CD14-positive monocyte (primary cell): ENCODE data around the gene MPV17L2. TPM values are rescaled to one million over a fixed set of nuclear protein-coding genes. Genes with fewer than 3 reads are reported as not detected.

ENCODE experiments used
- DNase-seq, 3 donors: peaks; one replicate each; pipeline ENCODE4 v3.0.0-alpha.2; 2011 to 2022
- H2AFZ ChIP-seq: 2 replicates; pipeline ENCODE4 v1.6.0; 2012; ENCODE audit warnings: mild to moderate bottlenecking, low read depth, low read length, inconsistent platforms; ENCODE audit not compliant: insufficient read depth, poor library complexity, severe bottlenecking
- H3K27ac ChIP-seq, 2 donors: 1 replicate in 1 of 2; 2 replicates in 1 of 2; pipeline ENCODE4 v1.5.1; 2012 to 2013; ENCODE audit warnings: low read length in 2 of 2, control low read depth in 1 of 2, inconsistent platforms in 1 of 2, low read depth in 1 of 2, mild to moderate bottlenecking in 1 of 2
- H3K27me3 ChIP-seq, 2 donors: one replicate each; pipeline versions ENCODE4 v1.6.0 to v1.6.1; 2011 to 2013; ENCODE audit warnings: low read length in 2 of 2; ENCODE audit not compliant: control insufficient read depth in 2 of 2, insufficient read depth in 2 of 2
- H3K36me3 ChIP-seq, 2 donors: replicated peaks in 1 of 2; 1 replicate in 1 of 2; 2 replicates in 1 of 2; pipeline versions ENCODE4 v1.5.1 to v1.6.1; 2012 to 2013; ENCODE audit warnings: low read length in 2 of 2, control low read depth in 1 of 2, inconsistent platforms in 1 of 2, mild to moderate bottlenecking in 1 of 2; ENCODE audit not compliant: insufficient read depth in 2 of 2, control insufficient read depth in 1 of 2
- H3K4me1 ChIP-seq, 2 donors: 1 replicate in 1 of 2; 2 replicates in 1 of 2; pipeline versions ENCODE4 v1.5.1 to v1.6.1; 2012 to 2013; ENCODE audit warnings: low read length in 2 of 2, control low read depth in 1 of 2, inconsistent platforms in 1 of 2, mild to moderate bottlenecking in 1 of 2, moderate library complexity in 1 of 2; ENCODE audit not compliant: insufficient read depth in 2 of 2, control insufficient read depth in 1 of 2
- H3K4me2 ChIP-seq: replicated peaks from 2 replicates; pipeline ENCODE3; 2012; ENCODE audit warnings: low read length, moderate library complexity, mild to moderate bottlenecking; ENCODE audit not compliant: poor library complexity, severe bottlenecking; ENCODE audit errors: extremely low read depth
- H3K4me3 ChIP-seq, 3 experiments: fragments of 200-600 bp in 1 of 3; sonication (generic) in 1 of 3; replicated peaks in 1 of 3; 1 replicate in 2 of 3; 2 replicates in 1 of 3; pipeline ENCODE4 v1.5.1; 2011 to 2013; ENCODE audit warnings: low read length in 3 of 3, mild to moderate bottlenecking in 3 of 3, control low read depth in 2 of 3, low read depth in 2 of 3, inconsistent platforms in 1 of 3, moderate library complexity in 1 of 3
- H3K79me2 ChIP-seq: 2 replicates; pipeline ENCODE4 v1.6.0; 2012; ENCODE audit warnings: mild to moderate bottlenecking, control low read depth, inconsistent platforms, low read length, moderate library complexity; ENCODE audit not compliant: insufficient read depth
- H3K9ac ChIP-seq: 2 replicates; pipeline ENCODE4 v1.6.0; 2017; ENCODE audit warnings: low read length, mild to moderate bottlenecking; ENCODE audit not compliant: insufficient read depth, poor library complexity, severe bottlenecking
- H3K9me3 ChIP-seq, 2 donors: replicated peaks in 1 of 2; 1 replicate in 1 of 2; 2 replicates in 1 of 2; pipeline versions ENCODE4 v1.5.1 to v1.6.1; 2012 to 2013; ENCODE audit warnings: low read length in 2 of 2, control low read depth in 1 of 2; ENCODE audit not compliant: control insufficient read depth in 1 of 2, insufficient read depth in 1 of 2
- H4K20me1 ChIP-seq: 2 replicates; pipeline ENCODE4 v1.6.0; 2012; ENCODE audit warnings: mild to moderate bottlenecking, low read length, control low read depth, moderate library complexity; ENCODE audit not compliant: insufficient read depth
- H3K27ac Mint-ChIP-seq, 7 donors: one replicate each; pipeline ENCODE4 v1.8.0; 2020; ENCODE audit warnings: mild to moderate bottlenecking in 7 of 7, mixed read lengths in 7 of 7, moderate library complexity in 6 of 7, inconsistent platforms in 2 of 7
- H3K27me3 Mint-ChIP-seq, 3 donors: one replicate each; pipeline ENCODE4 v1.8.0; 2021 to 2022; ENCODE audit warnings: low read depth in 3 of 3, mild to moderate bottlenecking in 3 of 3, mixed read lengths in 3 of 3, moderate library complexity in 3 of 3, inconsistent platforms in 1 of 3
- H3K36me3 Mint-ChIP-seq, 2 donors: one replicate each; pipeline ENCODE4 v1.8.0; 2020; ENCODE audit warnings: mixed read lengths in 2 of 2, inconsistent platforms in 1 of 2, mild to moderate bottlenecking in 1 of 2
- H3K4me1 Mint-ChIP-seq: one replicate; pipeline ENCODE4 v1.8.0; 2020; ENCODE audit warnings: mild to moderate bottlenecking, mixed read lengths
- H3K4me3 Mint-ChIP-seq, 2 donors: one replicate each; pipeline ENCODE4 v1.8.0; 2020; ENCODE audit warnings: mild to moderate bottlenecking in 2 of 2, mixed read lengths in 2 of 2, moderate library complexity in 1 of 2
- H3K9me3 Mint-ChIP-seq, 7 donors: one replicate each; pipeline ENCODE4 v1.8.0; 2020 to 2022; ENCODE audit warnings: mixed read lengths in 7 of 7, mild to moderate bottlenecking in 6 of 7, moderate library complexity in 6 of 7, inconsistent platforms in 2 of 7
- WGBS: methylation state at CpG from one replicate; pipeline ENCODE4 v1.1.5; 2013; ENCODE audit warnings: missing lambda C conversion rate; ENCODE audit not compliant: insufficient coverage; 5-methylcytosine and 5-hydroxymethylcytosine counted together
- intact Hi-C, 2 donors: fragments of 100-400 bp; cut with micrococcal nuclease; formaldehyde crosslinking; loops; one replicate each; pipeline versions ENCODE4 v1.15.0 to v1.15.1; 2023
- polyA plus RNA-seq, 3 donors: library from polyadenylated mRNA; depleted of rRNA in 1 of 3; unstranded in 2 of 3; stranded (reverse) in 1 of 3; fragments of 300-500 nt in 2 of 3; fragments of >200 nt in 1 of 3; fragmentation: Illumina TruSeq in 2 of 3; gene quantifications; 1 replicate in 2 of 3; 2 replicates in 1 of 3; pipeline ENCODE4 v1.2.3, GENCODE V29; 2012 to 2021
- TF ChIP-seq, protein P1 (sequence below): fragments of 200-600 bp; IDR thresholded peaks from one replicate; pipeline ENCODE4 v1.8.0; 2022; ENCODE audit warnings: antibody characterized with exemption, mild to moderate bottlenecking

The MPV17L2 gene
- polyA plus RNA-seq, 3 donors = 14.3 to 20.2 (median 15.0) TPM

DNA sequence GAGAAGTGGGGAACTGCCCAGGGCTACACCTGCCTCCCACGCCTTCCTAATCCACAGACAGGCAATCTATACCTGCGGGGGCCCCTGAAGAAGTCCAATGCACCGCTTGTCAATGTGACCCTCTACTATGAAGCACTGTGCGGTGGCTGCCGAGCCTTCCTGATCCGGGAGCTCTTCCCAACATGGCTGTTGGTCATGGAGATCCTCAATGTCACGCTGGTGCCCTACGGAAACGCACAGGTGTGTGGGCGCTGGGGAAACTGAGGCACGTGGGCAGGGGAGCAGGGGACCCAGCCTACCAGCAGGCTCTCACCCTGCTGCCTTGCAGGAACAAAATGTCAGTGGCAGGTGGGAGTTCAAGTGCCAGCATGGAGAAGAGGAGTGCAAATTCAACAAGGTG lies 18.0 kb upstream of the MPV17L2 start:
- intact Hi-C loops = loop anchor here in 1 of 2 donors (5.0 kb wide), 1 partner anchor 217 kb away; no protein-coding TSS in a partner anchor
- peaks cover 75% of the 10 kb centered on the region for H3K4me1 Mint-ChIP-seq

DNA sequence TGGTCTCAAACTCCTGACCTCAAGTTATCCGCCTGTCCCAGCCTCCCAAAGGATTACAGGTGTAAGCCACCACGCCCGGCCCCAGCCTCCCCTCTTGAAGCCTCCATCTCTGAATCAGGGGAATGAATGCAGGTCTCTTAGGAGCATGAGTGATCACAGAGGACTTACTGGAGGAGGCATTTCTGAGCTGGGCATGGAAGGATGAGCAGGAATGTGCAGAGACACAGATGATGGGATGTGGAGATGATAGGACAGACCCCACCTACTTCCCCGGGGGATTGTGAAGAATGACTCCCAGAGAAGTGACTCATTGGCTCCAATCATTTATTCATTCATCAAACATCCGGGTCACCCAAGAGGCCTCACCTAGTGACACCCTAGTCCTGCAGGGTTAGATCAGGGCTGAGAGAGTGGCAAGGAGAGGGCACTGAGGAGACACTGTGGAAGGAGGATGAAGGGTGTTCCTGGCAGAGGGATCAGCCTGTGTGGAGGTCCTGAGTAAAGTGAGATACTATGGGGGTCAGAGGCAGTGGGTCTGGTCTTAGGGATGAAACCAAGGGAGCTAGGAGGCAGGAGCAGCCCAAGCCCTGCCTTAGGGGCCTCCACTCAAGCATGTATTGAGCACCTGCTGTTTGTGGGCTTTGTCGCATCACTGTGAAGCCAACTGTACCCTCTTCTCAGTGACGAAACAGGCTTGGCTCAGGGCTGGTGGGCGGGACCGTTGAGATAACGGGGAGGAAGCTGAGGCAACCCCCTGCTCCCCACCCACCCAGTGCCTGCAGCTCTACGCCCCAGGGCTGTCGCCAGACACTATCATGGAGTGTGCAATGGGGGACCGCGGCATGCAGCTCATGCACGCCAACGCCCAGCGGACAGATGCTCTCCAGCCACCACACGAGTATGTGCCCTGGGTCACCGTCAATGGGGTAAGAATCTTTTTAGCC lies 16.4 kb upstream of the MPV17L2 start:
- Histone ChIP-seq H4K20me1 (peaks cover 67% of the 10 kb centered on the region), H3K27ac (peak overlapping the region; percentile 70 to 83), H3K4me2 (peak overlapping the region; percentile 93), H3K4me1 (peaks cover 85 to 88% of the 10 kb centered on the region in 2 donors), H3K27me3 (no peaks in the 10 kb centered on the region), H3K4me3 (peak overlapping the region; percentile 61 to 100 (median 86)), H3K9ac (peak overlapping the region; percentile 60), H3K36me3 (peaks cover 43 to 53% of the 10 kb centered on the region in 2 donors), H3K9me3 (no peaks in the 10 kb centered on the region), H2AFZ (no peak overlapping the region), H3K79me2 (peaks cover 70% of the 10 kb centered on the region)
- no peaks in the 10 kb centered on the region for H3K27me3 Mint-ChIP-seq
- WGBS = 90% methylated on average over 5 of the region's 19 CpGs
- peak overlapping the region; percentile 56 to 100 (median 88) for H3K27ac Mint-ChIP-seq
- peaks cover 72% of the 10 kb centered on the region for H3K4me1 Mint-ChIP-seq
- H3K36me3 Mint-ChIP-seq = peaks cover 39 to 56% of the 10 kb centered on the region in 2 donors
- TF ChIP-seq, protein P1, sequence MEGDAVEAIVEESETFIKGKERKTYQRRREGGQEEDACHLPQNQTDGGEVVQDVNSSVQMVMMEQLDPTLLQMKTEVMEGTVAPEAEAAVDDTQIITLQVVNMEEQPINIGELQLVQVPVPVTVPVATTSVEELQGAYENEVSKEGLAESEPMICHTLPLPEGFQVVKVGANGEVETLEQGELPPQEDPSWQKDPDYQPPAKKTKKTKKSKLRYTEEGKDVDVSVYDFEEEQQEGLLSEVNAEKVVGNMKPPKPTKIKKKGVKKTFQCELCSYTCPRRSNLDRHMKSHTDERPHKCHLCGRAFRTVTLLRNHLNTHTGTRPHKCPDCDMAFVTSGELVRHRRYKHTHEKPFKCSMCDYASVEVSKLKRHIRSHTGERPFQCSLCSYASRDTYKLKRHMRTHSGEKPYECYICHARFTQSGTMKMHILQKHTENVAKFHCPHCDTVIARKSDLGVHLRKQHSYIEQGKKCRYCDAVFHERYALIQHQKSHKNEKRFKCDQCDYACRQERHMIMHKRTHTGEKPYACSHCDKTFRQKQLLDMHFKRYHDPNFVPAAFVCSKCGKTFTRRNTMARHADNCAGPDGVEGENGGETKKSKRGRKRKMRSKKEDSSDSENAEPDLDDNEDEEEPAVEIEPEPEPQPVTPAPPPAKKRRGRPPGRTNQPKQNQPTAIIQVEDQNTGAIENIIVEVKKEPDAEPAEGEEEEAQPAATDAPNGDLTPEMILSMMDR = no peak
- intact Hi-C loops = no loop called here
- DNase-seq = no peak
- peaks cover 0 to 2% (median 0%) of the 10 kb centered on the region in 7 donors for H3K9me3 Mint-ChIP-seq
- peak overlapping the region; percentile 95 to 98 for H3K4me3 Mint-ChIP-seq

More for the DNA sequence above, 18.0 kb upstream of the MPV17L2 start:
- TF ChIP-seq, protein P1 = no peak
- H3K27me3 Mint-ChIP-seq = no peaks in the 10 kb centered on the region
- peak overlapping the region; percentile 93 for H3K4me2 ChIP-seq
- H3K27ac ChIP-seq = peak overlapping the region; percentile 99
- peaks cover 39 to 57% of the 10 kb centered on the region in 2 donors for H3K36me3 Mint-ChIP-seq
- H2AFZ ChIP-seq = no peak overlapping the region
- peaks cover 69% of the 10 kb centered on the region for H3K79me2 ChIP-seq
- 91% methylated on average over 9 of the region's 11 CpGs for WGBS
- no peaks in the 10 kb centered on the region for H3K27me3 ChIP-seq
- H3K4me1 ChIP-seq = peaks cover 84 to 88% of the 10 kb centered on the region in 2 donors
- no peak for DNase-seq
- peak overlapping the region; percentile 58 to 100 (median 86) for H3K4me3 ChIP-seq
- H3K36me3 ChIP-seq = peaks cover 43 to 50% of the 10 kb centered on the region in 2 donors
- peak overlapping the region; percentile 88 to 100 (median 100) for H3K27ac Mint-ChIP-seq
- no peaks in the 10 kb centered on the region for H3K9me3 ChIP-seq
- H3K4me3 Mint-ChIP-seq = peak overlapping the region; percentile 95 to 98
- peaks cover 0 to 2% (median 0%) of the 10 kb centered on the region in 7 donors for H3K9me3 Mint-ChIP-seq
- H4K20me1 ChIP-seq = peaks cover 64% of the 10 kb centered on the region
- peak overlapping the region; percentile 96 for H3K9ac ChIP-seq
